HG02840 (cell line): Measurements from ENCODE around the gene PLK4.
"Not testable (repeated sequence)": the region's sequence is repeated elsewhere in the genome, so short reads cannot be mapped to it uniquely, and the experiment has no call there.

ENCODE experiments used
- ATAC-seq: cut with Tn5 transposase; IDR thresholded peaks from one replicate; pipeline ENCODE4 v1.9.1; 2021; ENCODE audit warnings: mild to moderate bottlenecking, moderate library complexity, moderate number of reproducible peaks; ENCODE audit not compliant: unreplicated experiment, low FRiP score

PLK4 gene

GRCh38 chr4:127899682-127900081 is 19.0 kb downstream of the PLK4 start:
- not testable (repeated sequence) for ATAC-seq

DNA sequence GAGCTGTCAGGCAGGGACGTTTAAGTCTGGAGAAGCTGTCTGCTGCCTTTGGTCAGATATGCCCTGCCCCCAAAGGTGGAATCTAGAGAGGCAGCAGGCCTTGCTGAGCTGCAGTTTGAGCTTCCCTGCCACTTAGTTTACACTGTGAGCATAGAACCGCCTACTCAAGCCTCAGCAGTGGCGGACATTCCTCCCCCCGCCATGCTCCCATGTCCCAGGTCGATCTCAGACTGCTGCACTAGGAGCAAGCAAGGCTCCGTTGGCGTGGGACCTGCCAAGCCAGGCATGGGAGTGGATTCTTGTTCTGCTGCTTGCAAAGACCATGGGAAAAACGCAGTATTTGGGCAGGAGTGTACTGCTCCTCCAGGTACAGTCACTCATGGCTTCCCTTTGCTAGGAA is 24.3 kb downstream of the PLK4 start:
- no peak for ATAC-seq

- no peak for ATAC-seq
Measured at GRCh38 chr4:127916512-127916911, 35.8 kb downstream of the PLK4 start.

DNA sequence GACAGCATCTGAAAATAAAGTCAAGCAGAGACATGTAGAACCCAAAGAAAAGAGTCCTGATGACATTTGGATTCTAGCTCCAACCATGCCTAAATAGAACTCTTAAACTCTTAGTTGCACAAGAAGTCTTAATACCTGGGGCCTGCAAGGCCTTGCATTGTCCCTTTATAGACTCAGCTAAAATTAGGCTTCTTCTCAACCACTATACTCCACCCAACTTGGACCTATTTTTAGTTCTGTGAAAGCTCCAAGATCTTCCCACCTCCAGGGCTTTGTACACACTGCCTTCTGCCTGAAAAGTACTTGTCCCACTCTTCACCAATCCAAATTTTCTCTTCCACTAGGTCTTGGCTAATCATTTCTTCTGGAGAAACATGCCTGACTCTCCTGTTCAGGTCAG is 36.5 kb downstream of the PLK4 start:
- no peak for ATAC-seq

DNA sequence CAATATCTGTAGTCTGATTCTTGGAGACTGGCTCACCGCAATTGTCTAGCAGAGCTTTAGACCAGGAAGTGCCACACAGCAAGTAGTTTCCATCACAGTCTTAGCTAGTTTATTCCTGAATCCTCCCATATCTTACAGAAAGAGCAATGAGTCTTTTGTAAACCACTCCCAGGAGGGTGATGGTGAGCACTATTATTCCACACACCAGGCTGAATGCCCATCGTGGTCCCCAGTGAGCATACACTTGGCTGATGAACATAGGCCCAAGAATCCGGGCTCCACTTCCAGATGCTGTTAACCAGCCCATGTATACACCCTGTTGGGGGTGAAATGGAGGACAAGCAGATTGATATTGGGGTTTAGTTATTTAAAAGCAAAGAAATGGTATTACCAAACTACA is 39.8 kb downstream of the PLK4 start:
- no peak for ATAC-seq

DNA sequence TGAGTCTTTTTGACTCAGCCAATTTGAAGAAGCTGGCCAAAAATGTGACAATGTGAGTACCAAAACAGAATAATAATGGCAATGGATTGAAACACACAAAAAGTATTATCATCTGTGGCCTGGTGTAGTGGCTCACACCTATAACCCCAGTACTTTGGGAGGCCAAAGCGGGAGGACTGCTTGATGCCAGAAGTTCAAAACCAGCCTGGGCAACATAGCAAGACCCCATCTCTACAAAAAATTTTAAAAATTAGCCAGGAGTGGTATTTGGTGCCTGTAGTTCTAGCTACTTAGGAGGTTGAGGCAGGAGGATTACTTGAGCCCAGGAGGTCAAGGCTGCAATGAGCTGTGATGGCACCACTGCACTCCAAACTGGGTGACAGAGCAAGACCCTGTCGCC is 41.5 kb downstream of the PLK4 start:
- no peak for ATAC-seq

GRCh38 chr4:127925720-127926119 is 45.0 kb downstream of the PLK4 start:
- not testable (repeated sequence) for ATAC-seq

DNA sequence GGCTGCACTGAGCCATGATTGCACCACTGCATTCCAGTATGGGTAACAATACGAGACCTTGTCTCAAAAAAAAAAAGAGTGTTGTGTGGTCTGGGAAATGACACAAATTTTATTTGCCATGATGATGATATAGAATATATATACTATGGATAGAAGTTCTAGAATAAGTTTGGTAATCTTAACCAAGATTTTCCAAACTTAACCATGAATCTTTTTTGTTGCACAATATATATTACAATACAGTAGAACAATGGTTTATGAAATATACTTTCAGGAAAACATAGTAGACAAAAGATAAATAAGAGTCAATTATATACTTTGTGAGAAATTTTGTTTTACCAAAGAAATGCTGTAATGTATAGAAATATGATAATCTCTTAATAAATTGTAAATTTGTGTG is 49.5 kb downstream of the PLK4 start:
- ATAC-seq, result no peak

DNA sequence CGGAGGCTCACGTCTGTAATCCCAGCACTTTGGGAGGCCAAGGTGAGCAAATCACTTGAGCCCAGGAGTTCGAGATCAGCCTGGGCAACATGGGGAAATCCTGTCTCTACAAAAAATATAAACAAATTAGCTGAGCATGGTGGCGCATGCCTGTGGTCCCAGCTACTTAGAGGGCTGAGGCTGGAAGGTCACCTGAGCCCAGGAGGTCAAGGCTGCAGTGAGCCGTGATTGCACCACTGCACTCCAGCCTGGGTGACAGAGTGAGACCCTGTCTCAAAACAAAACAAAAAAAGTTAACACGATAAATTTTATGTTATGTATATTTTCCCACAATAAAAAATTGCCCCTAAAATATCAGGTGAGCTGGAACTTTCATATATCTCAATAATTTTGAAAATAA is 51.1 kb downstream of the PLK4 start:
- ATAC-seq, result not testable (repeated sequence)

- ATAC-seq, result no peak
Measured at GRCh38 chr4:127936974-127937373, 56.3 kb downstream of the PLK4 start.
